Neutrophil (primary cell): ENCODE measurements around the gene RIPK3.

Experiments
- H3K27ac ChIP-seq: fragments of 200-600 bp; sonication (generic); 2 replicates; pipeline ENCODE4 v1.5.1; 2016; ENCODE audit warnings: mild to moderate bottlenecking, moderate library complexity
- H3K27me3 ChIP-seq: fragments of 200-600 bp; sonication (generic); 2 replicates; pipeline ENCODE4 v1.6.0; 2016; ENCODE audit warnings: mild to moderate bottlenecking
- H3K36me3 ChIP-seq: fragments of 200-600 bp; sonication (generic); 2 replicates; pipeline ENCODE4 v1.5.1; 2017
- H3K4me1 ChIP-seq, 2 experiments: fragments of 200-600 bp in 1 of 2; sonication (generic) in 1 of 2; 1 replicate in 1 of 2; 2 replicates in 1 of 2; pipeline versions ENCODE4 v1.5.1 to v1.6.1; 2013 to 2016; ENCODE audit warnings: low read depth in 1 of 2, low read length in 1 of 2, mild to moderate bottlenecking in 1 of 2, moderate library complexity in 1 of 2; ENCODE audit not compliant: control insufficient read depth in 1 of 2, insufficient read depth in 1 of 2
- H3K4me3 ChIP-seq, 2 experiments: fragments of 200-600 bp in 1 of 2; sonication (generic) in 1 of 2; 1 replicate in 1 of 2; 2 replicates in 1 of 2; pipeline ENCODE4 v1.5.1; 2013 to 2016; ENCODE audit warnings: low read depth in 1 of 2, low read length in 1 of 2, mild to moderate bottlenecking in 1 of 2, moderate library complexity in 1 of 2
- H3K9me3 ChIP-seq: fragments of 200-600 bp; sonication (generic); 2 replicates; pipeline ENCODE4 v1.5.1; 2016
- CTCF ChIP-seq: fragments of 200-600 bp; sonication (generic); IDR thresholded peaks from 2 replicates; pipeline ENCODE4 v1.5.1; 2016; ENCODE audit warnings: antibody characterized with exemption

RIPK3 gene

GRCh38 chr14:24378981-24379906 is 39.5 kb upstream of the RIPK3 start:
- no peak for TF ChIP-seq CTCF
- Histone ChIP-seq H3K27me3 (peaks cover 22% of the 10 kb centered on the region), H3K27ac (no peak overlapping the region), H3K9me3 (no peaks in the 10 kb centered on the region), H3K36me3 (no peaks in the 10 kb centered on the region), H3K4me1 (no peaks in the 10 kb centered on the region), H3K4me3 (no peak overlapping the region)

DNA sequence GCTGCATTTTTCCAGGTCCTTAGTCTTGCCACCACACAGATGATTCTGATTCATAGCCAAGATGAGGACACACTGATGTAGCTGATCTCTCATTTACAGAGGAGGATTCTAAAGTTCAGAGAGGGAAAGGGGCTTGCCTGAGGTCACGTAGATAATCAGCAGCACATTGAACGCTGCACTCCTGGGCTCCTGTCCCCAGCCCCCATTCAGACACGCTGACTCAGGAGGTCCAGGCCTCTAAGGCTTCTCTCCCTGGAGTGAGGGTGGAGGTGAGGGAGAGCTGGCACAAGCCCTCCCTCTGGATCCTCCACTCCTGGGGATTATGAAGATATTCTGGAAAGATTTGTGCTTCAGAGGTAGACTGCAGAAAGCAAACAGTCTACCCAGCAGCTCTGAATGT is 38.5 kb upstream of the RIPK3 start:
- Histone ChIP-seq H3K9me3 (no peaks in the 10 kb centered on the region), H3K4me1 (no peaks in the 10 kb centered on the region), H3K27ac (no peak overlapping the region), H3K36me3 (no peaks in the 10 kb centered on the region), H3K4me3 (no peak overlapping the region), H3K27me3 (peaks cover 25% of the 10 kb centered on the region)
- TF ChIP-seq CTCF = no peak

- no peak overlapping the region for H3K4me3 ChIP-seq
Observed at GRCh38 chr14:24377657-24378056, 37.9 kb upstream of the RIPK3 start.

GRCh38 chr14:24377126-24377525 is 37.3 kb upstream of the RIPK3 start:
- no peak for TF ChIP-seq CTCF
- H3K36me3 ChIP-seq = no peaks in the 10 kb centered on the region
- no peaks in the 10 kb centered on the region for H3K4me1 ChIP-seq
- H3K4me3 ChIP-seq = no peak overlapping the region
- peaks cover 25% of the 10 kb centered on the region for H3K27me3 ChIP-seq
- H3K9me3 ChIP-seq = no peaks in the 10 kb centered on the region
- H3K27ac ChIP-seq = no peak overlapping the region

More at GRCh38 chr14:24377657-24378056, 37.9 kb upstream of the RIPK3 start:
- TF ChIP-seq CTCF = no peak
- no peaks in the 10 kb centered on the region for H3K9me3 ChIP-seq
- no peaks in the 10 kb centered on the region for H3K4me1 ChIP-seq
- no peak overlapping the region for H3K27ac ChIP-seq
- H3K27me3 ChIP-seq = peaks cover 25% of the 10 kb centered on the region
- no peaks in the 10 kb centered on the region for H3K36me3 ChIP-seq

GRCh38 chr14:24376448-24377070 is 36.8 kb upstream of the RIPK3 start:
- Histone ChIP-seq H3K9me3 (no peaks in the 10 kb centered on the region), H3K4me1 (no peaks in the 10 kb centered on the region), H3K4me3 (no peak overlapping the region), H3K27me3 (peaks cover 25% of the 10 kb centered on the region), H3K36me3 (no peaks in the 10 kb centered on the region), H3K27ac (no peak overlapping the region)
- TF ChIP-seq CTCF = no peak
